ENCODE data around the gene ZNF143.

ZNF143 gene

GRCh38 chr11:9576701-9577381, 116.0 kb downstream of the ZNF143 start:
- DNase-seq: no peak

GRCh38 chr11:9577556-9577955, 116.7 kb downstream of the ZNF143 start:
- no peak for DNase-seq
